OCI-LY3 (cell line): ENCODE data around the gene CNNM1.

ENCODE experiments used
- CTCF ChIP-seq: fragments of 200-600, 300-600 bp; sonication (generic); IDR thresholded peaks from 2 replicates; pipeline ENCODE4 v1.5.1; 2014; ENCODE audit warnings: antibody characterized with exemption, low read length, low read depth
- EZH2phosphoT487 ChIP-seq: fragments of 200-600 bp; shearing (Covaris generic); IDR thresholded peaks from 2 replicates; pipeline ENCODE4 v1.6.1; 2018; ENCODE audit warnings: antibody characterized with exemption, mixed run types, low read depth

GRCh38 chr10:99425204-99425603 lies 96.0 kb downstream of the CNNM1 start:
- no peak for TF ChIP-seq CTCF
- TF ChIP-seq EZH2phosphoT487, result no peak
